NCI-H524 (cell line): ENCODE measurements around the gene MB.

Source experiments
- DNase-seq, 2 experiments: peaks; one replicate each; lab custom pipeline; 2025; lab: John Stamatoyannopoulos, UW

Gene MB

GRCh38 chr22:35593891-35594470 is 23.1 kb downstream of the MB start:
- DNase-seq, result no peak

DNA sequence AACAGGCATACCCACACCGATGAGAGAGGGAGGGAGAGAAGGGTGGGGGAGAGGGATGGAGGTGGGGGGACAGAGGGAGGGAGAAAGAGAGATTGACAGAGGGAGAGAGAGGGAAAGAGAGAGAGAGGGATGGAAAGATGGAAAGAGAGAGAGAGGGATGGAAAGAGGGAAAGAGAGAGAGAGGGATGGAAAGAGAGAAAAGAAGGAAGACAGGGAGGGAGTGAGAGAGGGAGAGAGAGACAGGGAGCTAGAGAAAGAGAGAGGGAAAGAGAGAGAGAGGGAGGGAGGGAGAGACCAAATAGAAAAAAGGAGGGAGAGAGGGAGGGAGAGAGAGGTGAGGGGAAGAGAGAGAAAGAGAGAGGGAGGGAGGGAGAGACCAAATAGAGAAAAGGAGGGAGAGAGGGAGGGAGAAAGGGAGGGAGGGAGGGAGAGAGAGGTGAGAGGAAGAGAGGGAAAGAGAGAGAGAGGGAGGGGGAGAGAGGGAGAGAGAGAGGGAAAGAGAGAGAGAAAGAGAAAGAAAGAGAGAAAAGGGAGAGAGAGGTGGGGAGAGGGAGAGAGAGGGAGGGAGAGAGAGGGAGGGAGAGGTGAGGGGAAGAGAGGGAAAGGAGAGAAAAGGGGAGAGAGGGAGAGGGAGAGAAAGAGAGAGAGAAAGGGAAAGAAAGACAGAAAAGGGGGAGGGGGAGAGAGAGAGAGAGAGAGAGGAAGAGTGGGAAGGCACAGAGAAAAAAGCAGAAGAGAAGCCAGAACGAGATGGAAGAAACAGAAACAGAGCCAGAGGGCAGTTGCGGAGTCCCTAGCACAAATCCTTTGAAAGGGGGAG is 23.8 kb downstream of the MB start:
- DNase-seq, result no peak

DNA sequence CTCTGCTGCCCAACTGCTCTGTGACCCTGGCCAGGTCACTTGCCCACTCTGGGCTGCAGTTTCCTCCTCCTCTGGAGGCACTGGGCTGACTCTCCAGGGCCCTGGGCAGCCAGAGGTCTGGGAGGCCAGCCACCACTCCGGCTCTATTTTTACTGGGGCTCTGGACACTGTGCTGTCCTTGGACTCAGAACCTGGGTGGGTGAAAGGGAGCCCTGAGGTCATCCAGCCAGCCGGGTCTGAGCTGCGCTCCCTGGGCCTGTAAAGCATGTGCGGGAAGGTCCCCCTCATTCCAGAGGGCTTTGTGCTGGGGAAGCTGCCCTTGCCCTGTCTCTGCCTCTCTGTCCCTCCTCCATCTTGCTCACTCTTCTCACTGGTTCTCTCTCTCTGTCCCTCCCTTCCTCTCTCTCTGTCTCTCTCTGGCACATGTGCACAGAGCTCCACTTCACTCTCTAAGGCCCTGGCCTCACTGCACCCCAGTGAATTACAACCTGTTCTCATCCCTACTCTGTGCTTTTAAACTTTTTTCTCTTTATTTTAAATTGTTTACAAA is 24.6 kb downstream of the MB start:
- DNase-seq, result no peak

DNA sequence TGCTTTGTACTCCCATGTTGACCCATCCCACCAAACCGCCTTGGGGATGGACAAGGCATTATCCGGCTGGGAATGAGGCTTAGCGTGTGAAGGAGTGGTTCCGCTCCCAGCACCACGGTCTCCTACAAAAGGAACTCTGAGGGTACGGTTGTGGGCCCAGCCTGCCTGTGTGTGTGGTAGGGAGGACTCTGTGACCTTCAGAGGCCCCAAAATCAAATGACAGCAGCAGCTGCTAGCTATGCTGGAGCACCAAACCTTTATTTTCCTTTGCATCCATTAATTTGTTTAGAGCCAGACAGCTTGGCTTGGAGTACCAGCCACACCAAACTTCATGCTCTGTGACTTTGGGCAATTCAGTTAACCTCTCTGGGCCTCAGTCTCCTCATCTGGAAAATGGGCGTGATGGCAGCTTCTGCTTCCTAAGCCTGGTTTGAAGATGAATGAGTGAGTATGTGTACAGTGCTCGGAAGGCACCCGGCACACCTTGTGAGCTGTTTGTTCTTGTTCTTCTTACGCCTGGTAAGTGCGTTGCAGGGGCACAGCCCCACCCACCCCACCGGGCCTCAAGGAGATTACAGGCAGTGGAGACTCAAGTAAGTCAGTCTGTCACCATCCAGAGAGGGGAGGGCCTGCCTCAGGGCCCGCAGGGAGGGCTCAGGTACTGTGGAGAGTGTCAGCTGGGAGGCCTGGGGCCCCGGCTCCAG is 25.3 kb downstream of the MB start:
- DNase-seq, result no peak

DNA sequence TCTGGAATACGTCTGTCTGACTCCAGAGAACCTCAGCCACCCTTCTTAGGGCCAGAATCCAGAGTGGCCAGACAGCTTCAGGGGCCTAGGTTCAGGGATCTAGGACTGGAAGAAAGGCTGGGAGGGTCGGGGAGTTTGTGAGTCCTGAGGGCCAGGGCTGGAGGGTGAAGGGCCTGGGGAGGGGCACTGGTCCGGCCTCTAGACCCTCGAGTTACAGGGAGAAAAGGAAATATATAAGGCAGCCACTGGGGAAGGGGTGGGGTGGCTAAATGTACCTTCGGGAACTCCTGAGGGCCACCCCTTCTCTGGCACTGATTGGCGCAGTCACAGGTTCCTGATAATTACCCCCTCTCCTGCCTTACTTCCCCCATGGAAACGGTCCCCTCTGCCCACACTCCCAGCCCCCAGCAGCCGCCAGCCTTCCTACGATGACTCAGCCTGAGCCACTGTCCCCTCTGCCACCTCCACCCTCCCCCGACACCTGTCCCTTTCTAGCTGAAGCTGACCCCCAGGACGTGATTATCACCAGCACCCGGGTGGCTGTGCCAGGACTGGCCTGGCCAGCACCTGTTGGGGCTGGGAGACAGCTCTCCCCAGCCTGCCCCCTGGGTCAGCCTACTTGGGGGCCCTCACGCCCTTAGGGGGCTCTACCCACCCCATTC is 26.4 kb downstream of the MB start:
- no peak for DNase-seq

DNA sequence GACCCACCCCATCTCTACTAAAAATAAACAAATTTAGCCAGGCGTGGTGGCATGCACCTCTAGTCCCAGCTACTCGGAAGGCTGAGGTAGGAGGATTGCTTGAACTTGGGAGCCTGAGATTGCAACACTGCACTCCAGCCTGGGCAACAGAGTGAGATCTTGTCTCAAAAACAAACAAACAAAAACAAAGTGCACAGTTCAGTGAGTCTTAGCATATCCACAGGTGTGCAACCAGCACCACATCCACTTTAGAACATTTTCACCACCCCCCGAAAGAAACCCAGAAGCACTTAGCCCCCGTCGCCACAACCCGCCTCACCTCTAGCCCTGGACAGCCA is 27.4 kb downstream of the MB start:
- DNase-seq, result no peak

GRCh38 chr22:35589071-35589755 is 27.9 kb downstream of the MB start:
- no peak for DNase-seq

GRCh38 chr22:35587896-35588295 is 29.2 kb downstream of the MB start:
- no peak for DNase-seq

GRCh38 chr22:35587447-35587870 is 29.7 kb downstream of the MB start:
- DNase-seq, result peak in 1 of 2 experiments; percentile 12

DNA sequence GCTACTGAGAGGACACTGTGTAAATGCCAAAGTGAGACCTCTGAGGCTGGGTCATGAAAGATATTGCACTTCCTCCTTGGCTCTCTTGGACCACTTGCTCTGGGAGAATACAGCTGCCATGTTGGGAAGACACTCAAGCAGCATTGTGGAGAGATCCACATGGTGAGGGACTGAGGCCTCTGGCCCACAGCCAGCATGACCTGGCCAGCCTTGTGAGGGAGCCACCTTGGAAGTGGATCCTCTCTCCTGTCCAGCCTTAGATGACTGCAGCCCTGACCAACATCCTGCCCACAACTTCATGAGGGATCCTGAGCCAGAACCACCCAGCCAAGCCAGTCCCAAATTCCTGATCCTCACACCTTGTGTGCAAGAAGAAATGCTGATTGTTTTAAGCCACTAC is 30.4 kb downstream of the MB start:
- DNase-seq, result no peak

- DNase-seq, result peak; percentile 21 to 77
These were observed 34.1 kb downstream of the MB start for GRCh38 chr22:35582861-35583670.

DNA sequence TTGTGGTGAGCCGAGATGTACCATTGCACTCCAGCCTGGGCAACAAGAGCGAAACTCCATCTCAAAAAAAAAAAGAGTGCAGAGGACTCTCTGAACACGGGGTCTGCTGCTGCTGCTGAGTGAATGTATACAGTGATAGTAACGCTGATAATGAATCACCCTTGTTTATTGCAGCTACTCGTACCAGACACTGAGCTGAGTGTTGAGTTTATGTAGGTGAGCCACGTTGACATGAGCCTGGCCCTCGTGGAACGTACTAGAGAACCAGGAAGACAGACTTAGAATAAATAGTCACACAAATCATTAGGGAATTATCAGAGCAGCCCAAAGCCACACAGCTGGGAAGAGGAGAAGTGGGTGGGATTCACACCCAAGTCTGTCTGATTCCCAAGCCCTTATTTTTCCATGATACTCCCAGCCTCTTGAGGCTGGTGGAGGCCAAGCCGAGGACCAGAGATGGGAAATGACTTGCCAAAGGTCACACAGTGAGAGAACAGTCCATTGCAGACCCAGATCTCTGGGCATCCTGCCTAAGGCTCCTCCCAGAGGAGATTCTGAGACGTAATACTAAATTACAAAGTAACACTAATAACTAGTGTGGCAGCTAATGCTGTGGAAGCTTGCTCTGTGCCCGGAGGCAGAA is 34.8 kb downstream of the MB start:
- no peak for DNase-seq

GRCh38 chr22:35581023-35581413 is 36.1 kb downstream of the MB start:
- DNase-seq, result no peak

DNA sequence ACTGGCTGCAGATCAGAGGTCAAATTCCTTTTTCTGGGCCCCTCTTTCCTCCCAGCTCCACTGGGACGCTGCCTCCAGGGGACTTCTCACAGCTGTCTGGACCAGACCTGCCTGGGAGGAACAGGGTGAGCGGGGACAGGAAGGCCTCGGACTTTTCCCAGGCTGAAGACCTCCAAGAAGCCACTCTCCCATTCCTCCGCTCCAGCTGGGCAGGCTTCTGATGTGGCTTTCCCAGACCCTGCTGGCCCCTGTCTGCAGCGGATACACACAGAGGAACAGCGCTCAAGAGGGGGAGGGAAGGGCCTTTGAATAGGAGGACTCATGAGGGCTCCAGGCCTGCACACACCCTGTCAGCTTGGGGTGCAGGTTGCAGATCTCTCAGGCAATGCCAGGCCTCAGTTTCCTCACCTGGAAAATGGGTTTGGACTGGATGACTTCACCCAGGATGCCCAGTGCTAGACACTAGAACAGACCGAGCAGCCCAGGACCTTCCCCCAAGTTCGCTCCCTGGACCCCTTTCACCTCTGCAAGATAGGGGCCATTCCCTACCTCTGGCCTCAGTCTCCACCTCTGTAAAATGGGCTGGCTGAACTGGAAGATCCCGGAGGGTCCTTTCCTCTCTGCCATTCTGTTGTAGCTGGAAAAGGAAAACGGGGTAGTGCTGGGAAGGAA is 36.6 kb downstream of the MB start:
- peak in 1 of 2 experiments; percentile 8 for DNase-seq

GRCh38 chr22:35578836-35579575 is 38.1 kb downstream of the MB start:
- DNase-seq, result no peak

- DNase-seq, result no peak
These were observed 39.1 kb downstream of the MB start for GRCh38 chr22:35577799-35578659.

- DNase-seq, result no peak
These were observed 40.5 kb downstream of the MB start for GRCh38 chr22:35576671-35577070.

GRCh38 chr22:35575116-35575748 is 41.9 kb downstream of the MB start:
- peak; percentile 55 to 85 for DNase-seq
